HCT116 (cell line): Measurements from ENCODE around the gene GNG2.

ENCODE experiments used
- JUND ChIP-seq: IDR thresholded peaks from 2 replicates; pipeline ENCODE4 v1.6.1; 2012
- ZFX ChIP-seq: fragments of 450-650 bp; IDR thresholded peaks from 2 replicates; pipeline ENCODE4 v1.6.1; 2017

DNA sequence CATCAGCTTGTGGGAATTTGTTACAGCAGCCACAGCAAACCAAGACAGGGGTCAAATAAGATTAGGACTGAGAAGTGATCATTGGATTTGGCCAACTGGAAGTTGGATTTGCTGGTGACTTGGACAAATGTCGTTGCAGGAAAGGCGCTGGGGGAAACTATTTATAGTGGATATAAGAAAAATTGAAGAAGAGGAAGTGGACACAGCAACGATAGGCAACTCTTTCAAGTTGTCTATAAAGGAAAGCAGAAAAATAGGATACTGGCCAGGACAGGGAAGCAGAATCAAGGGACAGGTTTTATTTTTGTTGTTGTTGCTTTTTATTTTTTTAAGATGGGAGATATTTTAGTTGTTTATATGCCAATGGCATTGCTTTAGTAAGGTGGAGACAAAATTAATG, 72.8 kb downstream of the GNG2 start:
- TF ChIP-seq JUND = no peak
- no peak for TF ChIP-seq ZFX
